HG02885 (cell line): ENCODE data around the gene SPAG8.

Source experiments
- ATAC-seq: cut with Tn5 transposase; IDR thresholded peaks from one replicate; pipeline ENCODE4 v1.9.1; 2021; ENCODE audit warnings: mild to moderate bottlenecking; ENCODE audit not compliant: unreplicated experiment, poor library complexity

Gene SPAG8, protein sequence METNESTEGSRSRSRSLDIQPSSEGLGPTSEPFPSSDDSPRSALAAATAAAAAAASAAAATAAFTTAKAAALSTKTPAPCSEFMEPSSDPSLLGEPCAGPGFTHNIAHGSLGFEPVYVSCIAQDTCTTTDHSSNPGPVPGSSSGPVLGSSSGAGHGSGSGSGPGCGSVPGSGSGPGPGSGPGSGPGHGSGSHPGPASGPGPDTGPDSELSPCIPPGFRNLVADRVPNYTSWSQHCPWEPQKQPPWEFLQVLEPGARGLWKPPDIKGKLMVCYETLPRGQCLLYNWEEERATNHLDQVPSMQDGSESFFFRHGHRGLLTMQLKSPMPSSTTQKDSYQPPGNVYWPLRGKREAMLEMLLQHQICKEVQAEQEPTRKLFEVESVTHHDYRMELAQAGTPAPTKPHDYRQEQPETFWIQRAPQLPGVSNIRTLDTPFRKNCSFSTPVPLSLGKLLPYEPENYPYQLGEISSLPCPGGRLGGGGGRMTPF

DNA sequence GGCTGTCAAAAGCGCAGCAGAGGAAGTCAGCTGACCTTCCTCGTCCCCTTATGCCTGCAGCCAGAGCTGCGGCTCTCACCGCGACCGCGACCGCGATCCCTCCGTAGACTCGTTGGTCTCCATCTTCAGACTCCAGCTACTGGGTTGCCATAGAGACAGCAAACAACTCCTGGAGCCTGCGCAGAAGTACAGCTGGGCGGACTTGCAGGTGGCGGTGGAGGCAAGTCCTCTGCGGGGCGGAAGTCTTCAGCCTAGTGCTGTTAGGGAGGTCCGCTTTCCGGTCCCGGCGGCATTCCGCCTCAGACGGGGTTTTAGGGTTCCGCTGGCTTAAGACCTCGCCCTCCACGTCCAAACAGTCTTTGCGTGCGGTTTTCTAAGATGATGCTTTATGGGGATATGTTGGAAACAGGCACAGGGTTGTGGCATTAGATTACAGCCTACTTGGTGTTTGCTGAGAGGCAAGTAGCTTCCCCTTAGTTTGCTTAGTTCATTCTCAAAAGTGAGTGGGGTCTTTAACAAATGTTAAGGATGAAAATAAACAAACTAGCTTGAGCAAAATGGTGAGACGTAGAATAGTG is at the start of gene SPAG8:
Gene SPAG8 (minus strand): TSS at position 238 of the 578 bp plus-strand sequence. CDS start 115 bp downstream, at position 123.
- peak; percentile 65 for ATAC-seq

DNA sequence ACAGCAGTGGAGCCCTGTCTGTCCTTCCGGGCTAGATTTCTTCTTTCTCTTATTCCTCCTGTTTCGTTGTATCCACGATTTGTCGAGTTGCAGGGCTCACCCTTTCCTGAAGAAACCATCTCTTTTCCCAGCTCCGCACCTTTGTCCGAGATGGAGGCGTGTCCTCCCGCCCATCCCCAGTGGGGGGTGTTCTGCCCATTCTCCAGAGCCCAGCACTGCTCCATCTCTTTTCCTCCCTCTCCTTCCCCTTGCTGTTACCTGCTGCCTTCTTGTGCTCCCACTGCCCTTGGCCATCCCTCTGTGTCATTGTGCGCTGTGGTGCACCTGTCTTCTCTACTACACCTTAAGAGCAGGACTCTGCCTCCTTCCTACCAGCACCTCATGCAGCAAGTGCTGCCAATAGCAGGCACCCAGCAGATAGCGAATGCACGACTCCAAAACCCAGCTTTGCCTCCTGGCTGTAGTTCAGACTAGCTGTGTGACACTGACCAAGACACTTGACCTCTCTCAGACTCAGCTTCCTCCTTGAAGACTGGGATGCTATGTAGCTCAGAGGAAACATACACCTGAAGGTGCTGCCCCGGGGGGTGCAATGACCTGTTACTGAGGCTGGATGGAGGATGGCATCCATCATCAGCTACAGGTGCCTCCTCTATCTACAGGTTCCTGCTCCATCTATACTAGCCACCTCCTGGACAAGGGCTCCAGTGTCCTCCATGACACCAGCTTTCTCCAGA is 49.3 kb upstream of the SPAG8 start:
- ATAC-seq = no peak

DNA sequence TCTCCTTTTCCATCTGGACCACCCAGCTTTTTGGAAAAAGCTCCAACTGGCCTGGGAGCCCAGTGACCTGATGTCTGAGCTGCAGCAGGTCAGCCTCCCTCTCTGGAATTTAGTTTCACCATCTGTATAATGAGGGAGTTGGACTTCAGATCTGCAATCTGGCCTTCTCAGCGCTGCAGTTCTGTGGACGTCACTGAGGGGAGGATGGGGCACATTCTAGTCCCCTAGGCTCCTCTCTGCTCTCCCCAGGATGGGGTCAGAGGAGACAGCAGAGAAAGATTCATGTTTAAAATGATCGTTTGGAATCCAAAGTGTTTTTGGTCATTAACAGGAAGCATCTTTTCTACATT is 47.9 kb upstream of the SPAG8 start:
- ATAC-seq = no peak

DNA sequence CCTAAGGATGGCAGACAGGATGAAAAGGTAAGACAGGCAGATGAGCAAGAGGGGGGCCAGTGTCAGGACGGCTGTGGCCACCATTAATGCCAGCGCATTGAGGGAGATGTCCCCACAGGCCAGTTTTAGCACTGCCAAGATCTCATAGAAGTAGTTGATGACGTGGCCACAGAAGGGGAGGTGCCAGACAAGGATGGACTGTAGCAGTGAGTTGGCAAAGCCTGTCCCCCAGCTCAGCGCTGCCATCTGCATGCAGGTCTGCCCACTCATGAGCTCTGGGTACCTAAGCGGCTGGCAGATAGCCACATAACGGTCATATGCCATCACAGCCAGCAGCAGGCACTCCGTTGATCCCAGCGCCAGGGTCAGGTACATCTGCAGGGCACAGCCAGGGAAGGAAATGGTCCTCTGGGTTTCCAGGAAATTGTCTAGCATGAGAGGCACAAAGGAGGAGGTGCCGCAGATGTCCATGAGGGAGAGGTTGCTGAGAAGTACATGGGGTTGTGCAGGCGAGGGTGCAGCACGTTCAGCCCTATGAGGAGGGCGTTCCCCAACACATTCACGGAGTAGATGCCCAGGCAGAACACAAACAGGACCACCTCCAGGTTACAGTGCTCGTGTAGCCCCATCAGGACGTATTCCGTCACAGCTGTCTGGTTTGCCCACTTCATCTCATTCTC is 47.4 kb upstream of the SPAG8 start:
- no peak for ATAC-seq

DNA sequence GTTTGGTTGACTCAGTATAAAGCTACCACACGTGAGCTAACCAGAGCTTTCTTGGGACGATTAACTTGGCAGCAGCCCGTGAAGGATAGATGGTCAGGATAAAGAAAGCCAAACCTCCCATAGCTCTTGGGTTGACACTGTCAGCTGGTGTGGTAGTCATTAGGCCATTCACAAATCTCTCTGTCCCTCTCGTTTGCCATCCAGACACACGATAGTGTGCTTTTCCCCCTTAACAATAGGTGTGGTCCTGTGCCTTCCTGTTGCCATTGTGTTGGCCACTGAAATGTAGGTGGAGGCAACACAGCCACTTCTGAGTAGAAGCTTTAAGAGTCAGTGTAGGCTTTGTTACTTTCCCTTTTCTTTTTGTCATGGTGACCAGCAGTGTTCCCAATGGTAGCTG is 46.4 kb upstream of the SPAG8 start:
- no peak for ATAC-seq

DNA sequence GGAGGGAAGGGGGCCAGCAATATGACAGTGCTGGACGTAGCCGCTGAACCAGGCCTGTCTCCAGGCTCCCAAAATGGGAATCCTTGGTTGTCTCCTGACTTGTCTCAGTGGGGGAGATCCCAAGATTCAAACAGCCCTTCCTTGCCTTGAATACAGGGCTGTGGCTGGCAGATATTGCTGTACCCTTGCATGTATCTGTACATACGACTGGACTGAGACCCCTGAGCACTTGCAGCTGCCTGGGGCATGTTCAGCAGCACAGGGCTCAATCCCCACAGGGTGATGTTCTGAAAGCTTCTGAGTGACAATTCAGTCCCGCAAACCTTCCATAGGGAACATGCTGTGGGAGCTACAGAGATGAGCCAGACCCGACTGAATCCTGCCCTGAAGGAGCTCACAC is 44.8 kb upstream of the SPAG8 start:
- ATAC-seq = no peak

DNA sequence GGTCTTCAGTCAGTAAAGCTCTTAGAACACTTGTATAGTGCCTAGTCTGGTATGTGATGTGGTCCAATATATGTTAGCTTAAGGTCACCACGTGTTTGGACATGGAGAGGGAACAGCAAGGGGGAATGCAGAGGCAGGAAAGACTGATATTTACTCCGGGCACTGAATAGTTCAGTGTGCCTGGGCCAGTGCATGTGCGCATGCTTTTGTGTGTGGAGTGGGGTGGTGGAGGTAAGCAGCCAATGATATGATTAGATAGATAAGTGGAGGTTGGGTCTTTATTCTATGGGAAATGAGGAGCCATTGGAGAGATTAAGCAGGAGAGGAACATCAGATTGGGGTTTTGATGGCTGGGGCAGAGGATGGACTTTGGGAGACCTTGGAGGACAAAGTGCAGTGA is 44.1 kb upstream of the SPAG8 start:
- no peak for ATAC-seq

DNA sequence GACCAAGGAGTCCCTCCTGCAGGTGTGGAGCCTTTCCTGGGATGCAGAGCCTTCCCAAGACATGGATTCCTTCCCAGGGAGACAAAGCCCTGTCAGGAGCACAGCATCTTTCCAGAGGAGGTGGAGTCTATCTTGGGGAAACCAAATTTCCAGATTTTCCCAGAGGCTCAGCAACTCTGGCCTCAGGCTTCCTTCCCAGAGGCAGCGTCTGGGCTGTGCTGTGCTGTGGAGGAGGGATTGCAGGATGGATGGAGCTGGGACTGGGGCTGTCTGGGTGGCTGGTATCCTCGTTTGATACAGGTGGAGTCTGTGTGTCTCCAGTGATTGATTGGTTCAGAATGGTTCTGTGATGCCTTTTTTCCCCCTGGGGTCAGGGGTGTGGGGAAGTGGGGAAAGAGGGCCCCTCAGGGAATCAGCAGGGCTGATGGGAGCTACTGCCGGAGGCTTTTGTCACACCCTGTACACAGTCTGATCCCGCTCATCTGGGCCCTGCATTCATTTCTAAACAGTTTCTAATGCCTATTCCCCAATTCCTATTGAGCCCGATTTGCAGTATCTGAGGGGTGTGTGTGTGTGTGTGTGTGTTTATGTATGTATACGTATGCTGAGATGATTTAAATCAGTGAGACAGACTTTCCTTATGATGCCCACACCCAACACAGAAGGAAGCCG is 42.2 kb upstream of the SPAG8 start:
- ATAC-seq = no peak

DNA sequence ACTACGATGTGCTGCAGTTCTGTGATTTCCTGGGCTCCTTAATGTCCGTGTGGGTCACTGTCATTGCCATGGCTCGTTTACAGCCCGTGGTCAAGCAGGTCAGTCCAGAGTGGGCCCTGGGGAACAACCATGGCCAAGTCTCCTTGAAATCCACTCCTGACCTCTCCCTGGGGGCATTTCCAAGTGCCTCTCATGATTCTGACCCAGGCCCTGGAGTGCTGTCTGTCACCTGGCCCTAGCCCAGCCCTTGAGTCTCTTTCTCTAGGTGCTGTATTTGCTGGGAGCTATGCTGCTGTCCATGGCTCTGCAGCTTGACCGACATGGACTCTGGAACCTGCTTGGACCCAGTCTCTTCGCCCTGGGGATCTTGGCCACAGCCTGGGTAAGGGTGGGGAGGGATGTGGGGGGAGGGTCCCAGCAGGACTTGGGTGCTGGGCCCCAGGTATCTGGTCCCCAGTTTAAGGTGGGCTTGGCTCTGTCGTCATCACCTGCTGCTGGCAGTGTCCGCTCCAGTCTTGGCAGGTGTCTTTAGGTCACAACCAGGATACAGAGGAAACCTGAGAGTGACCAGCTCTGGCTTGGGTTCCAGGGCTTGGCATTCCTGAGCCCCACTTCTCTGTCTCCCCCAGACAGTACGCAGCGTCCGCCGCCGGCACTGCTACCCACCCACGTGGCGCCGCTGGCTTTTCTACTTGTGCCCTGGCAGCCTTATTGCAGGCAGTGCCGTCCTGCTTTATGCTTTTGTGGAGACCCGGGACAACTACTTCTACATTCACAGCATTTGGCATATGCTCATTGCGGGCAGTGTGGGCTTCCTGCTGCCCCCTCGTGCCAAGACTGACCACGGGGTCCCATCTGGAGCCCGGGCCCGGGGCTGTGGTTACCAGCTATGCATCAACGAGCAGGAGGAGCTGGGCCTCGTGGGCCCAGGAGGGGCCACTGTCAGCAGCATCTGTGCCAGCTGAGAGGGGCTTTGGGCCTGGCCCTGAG is 41.1 kb upstream of the SPAG8 start:
- no peak for ATAC-seq

DNA sequence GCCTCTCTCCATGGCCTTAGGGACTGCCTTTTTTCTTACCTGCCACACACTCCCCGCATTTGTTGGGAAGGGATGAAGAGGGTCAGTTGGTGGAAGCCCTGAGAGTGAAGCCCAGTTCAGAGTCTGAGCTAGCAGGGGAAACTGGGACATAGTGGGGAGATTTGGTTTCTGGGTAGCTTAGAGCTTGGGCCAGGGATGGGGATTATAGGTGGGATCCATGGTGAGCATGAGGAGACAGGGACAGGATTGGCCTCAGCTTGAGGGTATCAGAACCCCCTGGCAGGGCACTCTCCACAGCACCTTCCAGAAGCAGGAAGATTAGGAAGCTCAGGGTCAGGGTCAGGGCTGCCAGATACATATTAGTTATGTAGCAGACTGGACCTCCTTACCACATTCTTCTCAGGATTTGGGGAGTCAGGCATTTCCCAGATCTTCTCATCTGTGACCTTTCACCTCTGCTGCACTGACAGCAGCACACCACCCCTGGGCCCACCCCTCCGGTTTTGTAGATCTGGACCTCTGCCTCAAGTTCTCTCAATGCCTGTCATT is 40.3 kb upstream of the SPAG8 start:
- ATAC-seq = no peak

DNA sequence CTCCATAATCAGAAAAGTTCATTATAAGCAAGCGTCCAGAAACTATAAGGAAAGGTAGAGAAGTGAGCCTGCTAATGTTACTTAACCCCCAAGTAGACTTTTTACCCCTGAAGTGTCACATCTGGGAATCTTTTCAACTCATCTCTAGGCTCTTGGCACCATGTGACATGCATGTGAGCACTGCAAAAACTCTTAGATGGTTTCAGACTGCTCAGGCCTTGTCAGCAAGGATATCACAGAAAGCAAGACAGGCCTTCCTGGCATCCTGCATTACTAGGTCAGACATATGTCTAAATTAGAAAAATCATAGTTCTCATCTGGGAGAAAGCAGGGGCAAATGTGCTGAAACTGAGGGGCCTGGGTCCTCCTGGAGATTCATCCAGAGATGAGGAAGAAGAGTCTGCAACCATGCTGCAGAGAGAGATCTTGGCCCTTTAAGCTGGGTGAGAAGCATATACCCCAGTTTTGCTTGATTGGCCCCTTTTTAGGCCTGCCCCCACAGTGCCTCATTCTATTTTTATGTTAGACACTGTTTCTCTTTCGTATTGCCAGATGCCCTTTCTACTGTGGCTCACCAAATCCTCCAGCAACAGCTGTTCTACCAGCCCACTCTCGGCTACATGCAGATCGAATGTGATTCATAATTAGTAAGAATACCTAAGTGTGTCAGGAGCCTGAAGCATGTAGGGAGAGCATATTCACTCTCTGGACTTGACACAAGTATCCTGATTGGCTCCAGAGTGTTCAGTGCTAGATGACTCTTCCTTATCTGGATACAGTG is 35.9 kb upstream of the SPAG8 start:
- peak; percentile 90 for ATAC-seq

DNA sequence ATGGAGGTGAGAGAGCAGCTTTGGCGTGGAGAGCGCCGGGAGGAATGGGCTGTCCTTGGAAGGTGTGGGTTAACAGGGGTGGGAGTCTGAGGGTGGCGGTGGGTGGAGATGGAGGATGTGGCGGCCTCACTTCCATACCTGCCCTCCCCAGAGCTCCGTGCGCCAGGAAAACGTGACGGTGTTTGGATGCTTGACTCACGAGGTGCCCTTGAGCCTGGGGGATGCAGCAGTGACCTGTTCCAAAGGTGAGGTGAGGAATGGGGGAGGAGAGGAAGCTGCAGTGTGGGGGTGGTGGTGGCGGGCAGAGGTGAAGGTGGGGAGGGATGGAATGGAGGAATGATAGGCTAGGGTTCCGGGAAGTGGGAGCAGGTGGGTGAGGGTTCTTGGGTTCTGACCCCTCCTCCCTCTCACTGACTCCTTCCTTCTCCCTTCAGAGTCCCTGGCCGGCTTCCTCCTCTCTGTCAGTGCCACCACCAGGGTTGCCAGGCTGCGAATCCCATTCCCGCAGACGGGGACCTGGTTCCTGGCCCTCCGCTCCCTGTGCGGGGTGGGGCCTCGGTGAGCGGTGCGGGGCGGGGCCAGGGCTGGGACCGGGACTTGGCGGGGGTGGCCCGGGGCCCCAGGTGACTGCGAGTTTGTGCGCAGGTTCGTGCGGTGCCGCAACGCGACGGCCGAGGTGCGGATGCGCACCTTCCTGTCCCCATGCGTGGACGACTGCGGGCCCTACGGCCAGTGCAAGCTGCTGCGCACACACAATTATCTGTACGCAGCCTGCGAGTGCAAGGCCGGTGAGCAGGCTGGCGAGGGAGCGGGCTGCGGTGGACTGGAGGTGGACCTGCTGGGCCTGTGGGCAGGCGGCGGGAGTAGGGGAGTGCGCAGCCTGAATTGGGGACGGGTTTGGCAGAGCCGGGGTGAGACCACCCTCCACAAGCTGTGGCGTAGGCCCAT is 34.0 kb upstream of the SPAG8 start:
- no peak for ATAC-seq

DNA sequence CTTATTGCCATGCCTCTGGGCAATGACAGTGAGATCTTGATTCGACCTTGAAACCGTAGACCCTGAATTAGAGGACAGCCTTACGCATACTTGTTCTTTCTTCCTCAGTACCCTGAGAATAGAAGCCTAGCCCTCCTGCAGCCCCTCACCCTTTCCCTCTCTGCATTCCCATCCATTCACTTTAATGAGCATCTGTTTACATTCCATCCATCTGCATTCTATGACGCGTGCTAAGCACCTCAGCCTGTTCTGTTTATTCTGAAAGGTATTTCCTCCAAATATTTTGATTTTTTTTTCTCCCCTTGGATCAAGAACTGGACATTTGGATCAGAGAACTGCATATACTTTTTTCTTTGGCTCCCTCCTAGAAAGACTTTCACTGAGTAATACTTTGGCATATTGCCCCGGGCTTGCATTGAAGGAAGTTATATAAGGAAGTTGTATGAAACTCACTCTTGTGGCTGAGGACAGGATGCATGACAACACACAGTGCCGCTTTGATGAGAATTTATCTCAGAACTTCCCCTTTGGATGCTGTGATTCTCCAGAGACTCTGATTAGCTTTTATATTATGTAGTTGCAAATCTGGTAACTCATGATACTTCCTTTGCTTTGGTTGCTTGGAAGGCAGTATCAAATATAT is 32.7 kb upstream of the SPAG8 start:
- ATAC-seq = no peak

DNA sequence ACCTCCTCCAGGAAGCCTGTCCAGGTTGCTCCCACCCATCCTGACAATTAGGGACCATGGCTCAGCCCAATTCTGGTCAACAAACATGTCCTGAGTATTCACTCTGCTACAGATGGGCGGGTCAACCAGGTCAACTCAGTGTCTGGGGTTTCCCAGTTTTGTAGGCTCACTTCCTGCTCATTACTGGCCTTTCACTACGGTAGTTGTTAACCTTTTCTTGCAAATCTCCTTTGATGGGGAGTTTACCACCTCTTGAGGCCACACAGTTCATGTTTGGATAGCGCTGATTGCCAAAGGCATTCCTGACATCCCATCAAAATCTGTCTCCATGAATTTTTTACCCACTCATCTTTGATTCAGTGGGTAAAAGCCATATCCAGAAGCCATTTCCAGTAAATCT is 30.7 kb upstream of the SPAG8 start:
- peak; percentile 86 for ATAC-seq

DNA sequence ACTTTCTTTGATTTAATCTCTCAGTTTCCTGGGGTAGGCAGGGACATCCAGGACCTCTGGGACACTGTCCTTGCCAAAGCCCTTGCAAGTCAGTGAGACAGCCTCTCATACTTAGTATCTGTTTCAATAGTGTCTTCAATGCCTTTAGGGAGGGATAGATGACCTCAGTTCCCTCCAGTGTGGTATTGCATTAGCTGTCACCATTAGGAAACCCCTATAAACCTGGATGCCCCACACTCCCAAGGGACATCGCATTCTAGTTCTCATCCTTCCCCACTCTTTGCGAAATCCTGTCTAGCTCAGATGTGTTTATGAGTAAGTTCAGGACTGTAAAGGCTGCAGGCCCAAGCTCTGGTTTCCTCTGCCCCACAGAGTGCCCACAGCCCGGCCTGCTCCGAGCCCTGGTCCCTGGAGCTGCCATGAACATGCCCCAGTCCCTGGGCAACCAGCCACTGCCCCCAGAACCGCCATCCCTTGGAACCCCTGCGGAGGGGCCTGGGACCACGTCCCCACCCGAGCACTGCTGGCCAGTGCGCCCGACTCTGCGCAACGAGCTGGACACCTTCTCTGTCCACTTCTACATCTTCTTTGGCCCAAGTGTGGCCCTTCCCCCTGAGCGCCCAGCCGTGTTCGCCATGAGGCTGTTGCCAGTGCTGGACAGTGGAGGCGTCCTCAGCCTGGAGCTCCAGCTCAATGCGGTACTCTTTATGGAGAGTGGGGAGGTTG is 30.1 kb upstream of the SPAG8 start:
- no peak for ATAC-seq

DNA sequence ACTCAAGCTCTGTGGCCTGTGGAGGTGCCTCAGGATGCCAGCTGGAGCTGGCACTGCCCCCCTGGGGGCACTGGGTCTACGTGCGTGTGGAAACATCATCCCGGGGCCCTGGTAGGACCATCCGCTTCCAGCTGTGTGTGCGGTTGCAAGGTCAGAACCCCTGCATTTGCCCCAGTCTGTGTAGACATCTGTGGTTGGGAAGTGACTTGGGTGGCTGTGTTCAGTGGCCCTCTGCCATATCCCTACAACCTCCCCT is 29.5 kb upstream of the SPAG8 start:
- no peak for ATAC-seq
